ENCODE data around the gene CRY1.

DNA sequence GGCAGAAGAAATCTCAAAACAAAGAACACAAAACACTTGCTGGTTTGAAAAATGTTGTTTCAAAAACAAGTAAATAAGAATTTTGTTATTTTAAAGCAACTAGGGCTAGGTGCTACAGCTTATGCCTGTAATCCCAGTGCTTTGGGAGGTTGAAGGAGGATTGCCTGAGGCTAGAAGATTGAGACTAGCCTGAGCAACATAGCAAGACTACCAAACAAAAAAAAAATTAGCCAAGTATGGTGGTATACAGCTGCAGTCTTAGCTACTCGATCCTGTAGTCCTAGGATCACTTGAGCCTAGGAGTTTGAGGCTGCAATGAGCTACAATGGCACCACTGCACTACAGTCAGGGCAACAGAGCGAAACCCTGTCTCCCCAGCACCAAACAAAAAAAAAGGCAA, 73.8 kb downstream of the CRY1 start:
- TF ChIP-seq POLR2A (IDR thresholded peaks at IDR 0.05; ENCODE audit: low read depth, low read length), result no peak
- no peak for TF ChIP-seq FOS (IDR thresholded peaks at IDR 0.05; ENCODE audit: low read depth, low read length)
- no peak for TF ChIP-seq CTCF (conservative IDR thresholded peaks at IDR 0.05; ENCODE audit: low read depth, low read length)
- TF ChIP-seq CEBPB (IDR thresholded peaks at IDR 0.05; ENCODE audit: low read depth, low read length), result no peak
- TF ChIP-seq SMC3 (IDR thresholded peaks at IDR 0.05; ENCODE audit: low read depth, low read length), result no peak
- TF ChIP-seq, protein P1, sequence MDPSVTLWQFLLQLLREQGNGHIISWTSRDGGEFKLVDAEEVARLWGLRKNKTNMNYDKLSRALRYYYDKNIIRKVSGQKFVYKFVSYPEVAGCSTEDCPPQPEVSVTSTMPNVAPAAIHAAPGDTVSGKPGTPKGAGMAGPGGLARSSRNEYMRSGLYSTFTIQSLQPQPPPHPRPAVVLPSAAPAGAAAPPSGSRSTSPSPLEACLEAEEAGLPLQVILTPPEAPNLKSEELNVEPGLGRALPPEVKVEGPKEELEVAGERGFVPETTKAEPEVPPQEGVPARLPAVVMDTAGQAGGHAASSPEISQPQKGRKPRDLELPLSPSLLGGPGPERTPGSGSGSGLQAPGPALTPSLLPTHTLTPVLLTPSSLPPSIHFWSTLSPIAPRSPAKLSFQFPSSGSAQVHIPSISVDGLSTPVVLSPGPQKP (IDR thresholded peaks at IDR 0.05; ENCODE audit: borderline replicate concordance, low read depth, low read length), result no peak
- TF ChIP-seq MAFK (IDR thresholded peaks at IDR 0.05; ENCODE audit: low read depth, low read length), result no peak
- no peak for TF ChIP-seq RAD21 (IDR thresholded peaks at IDR 0.05; ENCODE audit: low read length)
- no peak for TF ChIP-seq MXI1 (IDR thresholded peaks at IDR 0.05; ENCODE audit: borderline replicate concordance, low read depth, low read length)
- no peak for TF ChIP-seq USF2 (IDR thresholded peaks at IDR 0.05; ENCODE audit: low read depth, low read length)
- no peak for TF ChIP-seq NFE2L2 (IDR thresholded peaks at IDR 0.05; ENCODE audit: low read depth, low read length)
- TF ChIP-seq CHD1 (IDR thresholded peaks at IDR 0.05; ENCODE audit: low read depth, low read length), result no peak
- TF ChIP-seq MAZ (IDR thresholded peaks at IDR 0.05; ENCODE audit: borderline replicate concordance, low read depth, low read length), result no peak
- TF ChIP-seq BHLHE40 (IDR thresholded peaks at IDR 0.05; ENCODE audit: low read depth, low read length), result no peak

All from IMR-90 (cell line).